Stomach (tissue), 4 donors: ENCODE results near the gene RAB4A.

ENCODE experiments used
- EP300 ChIP-seq: sonication (generic); formaldehyde crosslinking; IDR thresholded peaks from one replicate; pipeline ENCODE4 v1.6.1; 2017; ENCODE audit warnings: antibody characterized with exemption
- POLR2AphosphoS5 ChIP-seq, 3 donors: sonication (generic); formaldehyde crosslinking; IDR thresholded peaks; one replicate each; pipeline ENCODE4 v1.6.1; 2016; ENCODE audit warnings: antibody characterized with exemption in 3 of 3
- TF ChIP-seq, protein P1 (sequence below), 7 experiments: fragments of 450-650 bp in 4 of 7; fragments of 200-600 bp in 3 of 7; sonication (generic) in 3 of 7; IDR thresholded peaks; one replicate each; pipeline ENCODE4 v1.5.1; 2016 to 2019; ENCODE audit warnings: antibody characterized with exemption in 7 of 7, control low read depth in 2 of 7, mild to moderate bottlenecking in 1 of 7

DNA sequence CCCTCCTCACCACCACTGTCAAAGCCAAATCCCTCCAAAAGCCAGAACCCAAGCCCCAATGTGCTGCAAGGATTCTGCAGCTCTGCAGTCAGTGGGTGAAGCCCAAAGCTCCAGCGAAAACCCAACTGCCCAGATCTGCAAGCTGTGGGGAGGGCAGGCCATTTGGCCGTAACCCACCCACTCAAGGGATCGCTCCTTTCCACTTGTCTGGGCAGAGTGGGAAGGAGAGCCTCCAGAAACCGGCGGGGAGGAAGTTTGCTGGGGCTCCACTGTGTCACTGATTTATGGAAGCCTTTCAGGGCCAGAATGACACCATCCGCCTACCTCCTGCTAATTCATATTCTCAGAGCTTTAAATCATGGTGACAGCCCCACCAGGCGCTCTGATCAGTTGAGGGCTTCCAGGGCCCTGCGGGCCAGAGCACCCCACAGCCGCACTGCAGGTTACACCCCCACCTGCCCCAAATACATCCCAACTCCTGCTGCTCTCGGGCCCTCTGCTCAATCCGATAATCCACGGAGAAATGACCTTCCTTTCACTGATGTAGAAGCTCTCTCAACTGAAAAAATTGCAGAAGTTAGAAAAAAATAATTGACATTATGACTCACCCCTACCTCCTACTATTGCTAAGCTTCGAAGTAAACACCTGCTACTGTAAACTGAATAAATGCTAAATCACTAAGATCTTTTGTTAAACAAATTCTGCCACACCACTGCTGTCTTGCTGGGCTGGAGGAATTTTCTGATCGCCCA is 40.6 kb upstream of the RAB4A start:
- TF ChIP-seq, protein P1, sequence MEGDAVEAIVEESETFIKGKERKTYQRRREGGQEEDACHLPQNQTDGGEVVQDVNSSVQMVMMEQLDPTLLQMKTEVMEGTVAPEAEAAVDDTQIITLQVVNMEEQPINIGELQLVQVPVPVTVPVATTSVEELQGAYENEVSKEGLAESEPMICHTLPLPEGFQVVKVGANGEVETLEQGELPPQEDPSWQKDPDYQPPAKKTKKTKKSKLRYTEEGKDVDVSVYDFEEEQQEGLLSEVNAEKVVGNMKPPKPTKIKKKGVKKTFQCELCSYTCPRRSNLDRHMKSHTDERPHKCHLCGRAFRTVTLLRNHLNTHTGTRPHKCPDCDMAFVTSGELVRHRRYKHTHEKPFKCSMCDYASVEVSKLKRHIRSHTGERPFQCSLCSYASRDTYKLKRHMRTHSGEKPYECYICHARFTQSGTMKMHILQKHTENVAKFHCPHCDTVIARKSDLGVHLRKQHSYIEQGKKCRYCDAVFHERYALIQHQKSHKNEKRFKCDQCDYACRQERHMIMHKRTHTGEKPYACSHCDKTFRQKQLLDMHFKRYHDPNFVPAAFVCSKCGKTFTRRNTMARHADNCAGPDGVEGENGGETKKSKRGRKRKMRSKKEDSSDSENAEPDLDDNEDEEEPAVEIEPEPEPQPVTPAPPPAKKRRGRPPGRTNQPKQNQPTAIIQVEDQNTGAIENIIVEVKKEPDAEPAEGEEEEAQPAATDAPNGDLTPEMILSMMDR (IDR thresholded peaks at IDR 0.05): no peak
- TF ChIP-seq POLR2AphosphoS5 (IDR thresholded peaks at IDR 0.05) (no peak), EP300 (no peak)
